K562 (cell line): Measurements from ENCODE around the gene SPEM1. TPM values are rescaled to one million over a fixed set of nuclear protein-coding genes. Genes with fewer than 3 reads are reported as not detected.

Experiments
- HLTF ChIP-seq: fragments of 450-650 bp; IDR thresholded peaks from 2 replicates; pipeline ENCODE4 v1.6.1; 2016
- RAD21 ChIP-seq, 2 experiments: fragments of 250-450 bp in 1 of 2; fragments of 450-650 bp in 1 of 2; sonication (Bioruptor Pico) in 1 of 2; formaldehyde crosslinking in 1 of 2; IDR thresholded peaks in 1 of 2; conservative IDR thresholded peaks in 1 of 2; 2 replicates each; pipeline versions ENCODE4 v1.4.0 to v1.8.0; 2020 to 2022; ENCODE audit warnings: mild to moderate bottlenecking in 2 of 2, moderate library complexity in 1 of 2
- ZKSCAN1 ChIP-seq: fragments of 150-350 bp; IDR thresholded peaks from 2 replicates; pipeline ENCODE4 v1.6.1; 2016; ENCODE audit warnings: low read depth, low read length
- ZNF830 ChIP-seq: fragments of 250-450 bp; sonication (Bioruptor Pico); IDR thresholded peaks from 2 replicates; pipeline ENCODE4 v1.5.0; 2021; ENCODE audit warnings: mild to moderate bottlenecking
- polyA plus RNA-seq, 8 experiments: library from polyadenylated mRNA; depleted of rRNA in 4 of 8; stranded (reverse) in 5 of 8; unstranded in 3 of 8; fragments of >200 nt; fragmentation: Nextera tagmentation in 2 of 8; fragmentation: Illumina TruSeq in 1 of 8; extraction: Ambion mirVana in 2 of 8; extraction: Trizol in 1 of 8; gene quantifications; 2 replicates each; pipeline versions ENCODE4 v1.2.1 to v1.2.3, GENCODE V29; 2011 to 2014; ENCODE audit warnings: inconsistent platforms in 1 of 8, missing spikeins in 1 of 8
- total RNA-seq, 7 experiments: library from RNA; depleted of rRNA in 6 of 7; stranded (reverse); fragments of >200 nt in 6 of 7; fragmentation: Illumina TruSeq in 2 of 7; extraction: Trizol in 2 of 7; gene quantifications; 2 replicates each; pipeline versions ENCODE4 v1.2.1 to v1.2.3, GENCODE V29; 2011 to 2021; ENCODE audit warnings: low replicate concordance in 1 of 7
- TF ChIP-seq, protein P1 (sequence below): sonication (generic); formaldehyde crosslinking; IDR thresholded peaks from 2 replicates; pipeline ENCODE4 v1.8.0; 2022; ENCODE audit warnings: mild to moderate bottlenecking, missing genetic modification reagents
- TF ChIP-seq, protein P2 (sequence below): fragments of 450-650 bp; IDR thresholded peaks from 2 replicates; pipeline ENCODE4 v1.6.1; 2016; ENCODE audit warnings: mild to moderate bottlenecking, moderate library complexity
- TF ChIP-seq, protein P3 (sequence below), 3 experiments: fragments of 200-800 bp in 1 of 3; fragments of 250-450 bp in 1 of 3; fragments of 450-650 bp in 1 of 3; sonication (Bioruptor Pico) in 1 of 3; sonication (Bioruptor generic) in 1 of 3; formaldehyde crosslinking in 1 of 3; IDR thresholded peaks; 2 replicates each; pipeline versions ENCODE4 v1.6.1 to v1.8.0; 2016 to 2022; ENCODE audit warnings: mild to moderate bottlenecking in 2 of 3, missing genetic modification characterization in 2 of 3, missing compliant biosample characterization in 1 of 3, moderate library complexity in 1 of 3

The SPEM1 gene
- total and polyA plus RNA-seq, 9 of the 15 experiments (the other 6 are each of a cell fraction or from before 2014, with no cell fraction given): not detected

DNA sequence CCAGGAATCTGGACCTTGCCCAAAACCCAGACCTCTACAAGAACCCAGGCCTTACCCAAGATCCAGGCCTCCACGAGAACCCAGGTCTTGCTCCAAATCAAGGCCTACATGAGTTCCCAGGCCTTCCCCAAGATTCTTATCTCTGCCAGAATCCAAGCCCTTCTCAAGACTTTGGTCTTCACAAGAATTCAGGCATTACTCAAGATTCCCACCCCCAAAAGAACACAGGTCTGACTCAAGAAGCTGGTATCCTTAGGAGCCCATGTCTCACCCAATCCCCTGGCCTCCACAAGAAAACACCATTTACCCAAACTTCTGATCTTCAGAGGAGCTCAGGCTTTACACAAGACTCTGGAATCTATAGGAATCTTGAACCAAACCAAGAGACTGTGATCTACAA, 11.1 kb downstream of the SPEM1 start (continued):
- TF ChIP-seq, protein P1, sequence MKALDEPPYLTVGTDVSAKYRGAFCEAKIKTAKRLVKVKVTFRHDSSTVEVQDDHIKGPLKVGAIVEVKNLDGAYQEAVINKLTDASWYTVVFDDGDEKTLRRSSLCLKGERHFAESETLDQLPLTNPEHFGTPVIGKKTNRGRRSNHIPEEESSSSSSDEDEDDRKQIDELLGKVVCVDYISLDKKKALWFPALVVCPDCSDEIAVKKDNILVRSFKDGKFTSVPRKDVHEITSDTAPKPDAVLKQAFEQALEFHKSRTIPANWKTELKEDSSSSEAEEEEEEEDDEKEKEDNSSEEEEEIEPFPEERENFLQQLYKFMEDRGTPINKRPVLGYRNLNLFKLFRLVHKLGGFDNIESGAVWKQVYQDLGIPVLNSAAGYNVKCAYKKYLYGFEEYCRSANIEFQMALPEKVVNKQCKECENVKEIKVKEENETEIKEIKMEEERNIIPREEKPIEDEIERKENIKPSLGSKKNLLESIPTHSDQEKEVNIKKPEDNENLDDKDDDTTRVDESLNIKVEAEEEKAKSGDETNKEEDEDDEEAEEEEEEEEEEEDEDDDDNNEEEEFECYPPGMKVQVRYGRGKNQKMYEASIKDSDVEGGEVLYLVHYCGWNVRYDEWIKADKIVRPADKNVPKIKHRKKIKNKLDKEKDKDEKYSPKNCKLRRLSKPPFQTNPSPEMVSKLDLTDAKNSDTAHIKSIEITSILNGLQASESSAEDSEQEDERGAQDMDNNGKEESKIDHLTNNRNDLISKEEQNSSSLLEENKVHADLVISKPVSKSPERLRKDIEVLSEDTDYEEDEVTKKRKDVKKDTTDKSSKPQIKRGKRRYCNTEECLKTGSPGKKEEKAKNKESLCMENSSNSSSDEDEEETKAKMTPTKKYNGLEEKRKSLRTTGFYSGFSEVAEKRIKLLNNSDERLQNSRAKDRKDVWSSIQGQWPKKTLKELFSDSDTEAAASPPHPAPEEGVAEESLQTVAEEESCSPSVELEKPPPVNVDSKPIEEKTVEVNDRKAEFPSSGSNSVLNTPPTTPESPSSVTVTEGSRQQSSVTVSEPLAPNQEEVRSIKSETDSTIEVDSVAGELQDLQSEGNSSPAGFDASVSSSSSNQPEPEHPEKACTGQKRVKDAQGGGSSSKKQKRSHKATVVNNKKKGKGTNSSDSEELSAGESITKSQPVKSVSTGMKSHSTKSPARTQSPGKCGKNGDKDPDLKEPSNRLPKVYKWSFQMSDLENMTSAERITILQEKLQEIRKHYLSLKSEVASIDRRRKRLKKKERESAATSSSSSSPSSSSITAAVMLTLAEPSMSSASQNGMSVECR (CRISPR knock-in tag): no peak
- TF ChIP-seq, protein P2, sequence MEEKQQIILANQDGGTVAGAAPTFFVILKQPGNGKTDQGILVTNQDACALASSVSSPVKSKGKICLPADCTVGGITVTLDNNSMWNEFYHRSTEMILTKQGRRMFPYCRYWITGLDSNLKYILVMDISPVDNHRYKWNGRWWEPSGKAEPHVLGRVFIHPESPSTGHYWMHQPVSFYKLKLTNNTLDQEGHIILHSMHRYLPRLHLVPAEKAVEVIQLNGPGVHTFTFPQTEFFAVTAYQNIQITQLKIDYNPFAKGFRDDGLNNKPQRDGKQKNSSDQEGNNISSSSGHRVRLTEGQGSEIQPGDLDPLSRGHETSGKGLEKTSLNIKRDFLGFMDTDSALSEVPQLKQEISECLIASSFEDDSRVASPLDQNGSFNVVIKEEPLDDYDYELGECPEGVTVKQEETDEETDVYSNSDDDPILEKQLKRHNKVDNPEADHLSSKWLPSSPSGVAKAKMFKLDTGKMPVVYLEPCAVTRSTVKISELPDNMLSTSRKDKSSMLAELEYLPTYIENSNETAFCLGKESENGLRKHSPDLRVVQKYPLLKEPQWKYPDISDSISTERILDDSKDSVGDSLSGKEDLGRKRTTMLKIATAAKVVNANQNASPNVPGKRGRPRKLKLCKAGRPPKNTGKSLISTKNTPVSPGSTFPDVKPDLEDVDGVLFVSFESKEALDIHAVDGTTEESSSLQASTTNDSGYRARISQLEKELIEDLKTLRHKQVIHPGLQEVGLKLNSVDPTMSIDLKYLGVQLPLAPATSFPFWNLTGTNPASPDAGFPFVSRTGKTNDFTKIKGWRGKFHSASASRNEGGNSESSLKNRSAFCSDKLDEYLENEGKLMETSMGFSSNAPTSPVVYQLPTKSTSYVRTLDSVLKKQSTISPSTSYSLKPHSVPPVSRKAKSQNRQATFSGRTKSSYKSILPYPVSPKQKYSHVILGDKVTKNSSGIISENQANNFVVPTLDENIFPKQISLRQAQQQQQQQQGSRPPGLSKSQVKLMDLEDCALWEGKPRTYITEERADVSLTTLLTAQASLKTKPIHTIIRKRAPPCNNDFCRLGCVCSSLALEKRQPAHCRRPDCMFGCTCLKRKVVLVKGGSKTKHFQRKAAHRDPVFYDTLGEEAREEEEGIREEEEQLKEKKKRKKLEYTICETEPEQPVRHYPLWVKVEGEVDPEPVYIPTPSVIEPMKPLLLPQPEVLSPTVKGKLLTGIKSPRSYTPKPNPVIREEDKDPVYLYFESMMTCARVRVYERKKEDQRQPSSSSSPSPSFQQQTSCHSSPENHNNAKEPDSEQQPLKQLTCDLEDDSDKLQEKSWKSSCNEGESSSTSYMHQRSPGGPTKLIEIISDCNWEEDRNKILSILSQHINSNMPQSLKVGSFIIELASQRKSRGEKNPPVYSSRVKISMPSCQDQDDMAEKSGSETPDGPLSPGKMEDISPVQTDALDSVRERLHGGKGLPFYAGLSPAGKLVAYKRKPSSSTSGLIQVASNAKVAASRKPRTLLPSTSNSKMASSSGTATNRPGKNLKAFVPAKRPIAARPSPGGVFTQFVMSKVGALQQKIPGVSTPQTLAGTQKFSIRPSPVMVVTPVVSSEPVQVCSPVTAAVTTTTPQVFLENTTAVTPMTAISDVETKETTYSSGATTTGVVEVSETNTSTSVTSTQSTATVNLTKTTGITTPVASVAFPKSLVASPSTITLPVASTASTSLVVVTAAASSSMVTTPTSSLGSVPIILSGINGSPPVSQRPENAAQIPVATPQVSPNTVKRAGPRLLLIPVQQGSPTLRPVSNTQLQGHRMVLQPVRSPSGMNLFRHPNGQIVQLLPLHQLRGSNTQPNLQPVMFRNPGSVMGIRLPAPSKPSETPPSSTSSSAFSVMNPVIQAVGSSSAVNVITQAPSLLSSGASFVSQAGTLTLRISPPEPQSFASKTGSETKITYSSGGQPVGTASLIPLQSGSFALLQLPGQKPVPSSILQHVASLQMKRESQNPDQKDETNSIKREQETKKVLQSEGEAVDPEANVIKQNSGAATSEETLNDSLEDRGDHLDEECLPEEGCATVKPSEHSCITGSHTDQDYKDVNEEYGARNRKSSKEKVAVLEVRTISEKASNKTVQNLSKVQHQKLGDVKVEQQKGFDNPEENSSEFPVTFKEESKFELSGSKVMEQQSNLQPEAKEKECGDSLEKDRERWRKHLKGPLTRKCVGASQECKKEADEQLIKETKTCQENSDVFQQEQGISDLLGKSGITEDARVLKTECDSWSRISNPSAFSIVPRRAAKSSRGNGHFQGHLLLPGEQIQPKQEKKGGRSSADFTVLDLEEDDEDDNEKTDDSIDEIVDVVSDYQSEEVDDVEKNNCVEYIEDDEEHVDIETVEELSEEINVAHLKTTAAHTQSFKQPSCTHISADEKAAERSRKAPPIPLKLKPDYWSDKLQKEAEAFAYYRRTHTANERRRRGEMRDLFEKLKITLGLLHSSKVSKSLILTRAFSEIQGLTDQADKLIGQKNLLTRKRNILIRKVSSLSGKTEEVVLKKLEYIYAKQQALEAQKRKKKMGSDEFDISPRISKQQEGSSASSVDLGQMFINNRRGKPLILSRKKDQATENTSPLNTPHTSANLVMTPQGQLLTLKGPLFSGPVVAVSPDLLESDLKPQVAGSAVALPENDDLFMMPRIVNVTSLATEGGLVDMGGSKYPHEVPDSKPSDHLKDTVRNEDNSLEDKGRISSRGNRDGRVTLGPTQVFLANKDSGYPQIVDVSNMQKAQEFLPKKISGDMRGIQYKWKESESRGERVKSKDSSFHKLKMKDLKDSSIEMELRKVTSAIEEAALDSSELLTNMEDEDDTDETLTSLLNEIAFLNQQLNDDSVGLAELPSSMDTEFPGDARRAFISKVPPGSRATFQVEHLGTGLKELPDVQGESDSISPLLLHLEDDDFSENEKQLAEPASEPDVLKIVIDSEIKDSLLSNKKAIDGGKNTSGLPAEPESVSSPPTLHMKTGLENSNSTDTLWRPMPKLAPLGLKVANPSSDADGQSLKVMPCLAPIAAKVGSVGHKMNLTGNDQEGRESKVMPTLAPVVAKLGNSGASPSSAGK: no peak
- TF ChIP-seq HLTF (no peak), ZKSCAN1 (no peak), RAD21 (CRISPR knock-in tag; conservative IDR thresholded peaks at IDR 0.05 in 1 of 2, IDR thresholded peaks at IDR 0.05 in 1 of 2) (no peak), ZNF830 (CRISPR knock-in tag) (no peak)
- TF ChIP-seq, protein P3, sequence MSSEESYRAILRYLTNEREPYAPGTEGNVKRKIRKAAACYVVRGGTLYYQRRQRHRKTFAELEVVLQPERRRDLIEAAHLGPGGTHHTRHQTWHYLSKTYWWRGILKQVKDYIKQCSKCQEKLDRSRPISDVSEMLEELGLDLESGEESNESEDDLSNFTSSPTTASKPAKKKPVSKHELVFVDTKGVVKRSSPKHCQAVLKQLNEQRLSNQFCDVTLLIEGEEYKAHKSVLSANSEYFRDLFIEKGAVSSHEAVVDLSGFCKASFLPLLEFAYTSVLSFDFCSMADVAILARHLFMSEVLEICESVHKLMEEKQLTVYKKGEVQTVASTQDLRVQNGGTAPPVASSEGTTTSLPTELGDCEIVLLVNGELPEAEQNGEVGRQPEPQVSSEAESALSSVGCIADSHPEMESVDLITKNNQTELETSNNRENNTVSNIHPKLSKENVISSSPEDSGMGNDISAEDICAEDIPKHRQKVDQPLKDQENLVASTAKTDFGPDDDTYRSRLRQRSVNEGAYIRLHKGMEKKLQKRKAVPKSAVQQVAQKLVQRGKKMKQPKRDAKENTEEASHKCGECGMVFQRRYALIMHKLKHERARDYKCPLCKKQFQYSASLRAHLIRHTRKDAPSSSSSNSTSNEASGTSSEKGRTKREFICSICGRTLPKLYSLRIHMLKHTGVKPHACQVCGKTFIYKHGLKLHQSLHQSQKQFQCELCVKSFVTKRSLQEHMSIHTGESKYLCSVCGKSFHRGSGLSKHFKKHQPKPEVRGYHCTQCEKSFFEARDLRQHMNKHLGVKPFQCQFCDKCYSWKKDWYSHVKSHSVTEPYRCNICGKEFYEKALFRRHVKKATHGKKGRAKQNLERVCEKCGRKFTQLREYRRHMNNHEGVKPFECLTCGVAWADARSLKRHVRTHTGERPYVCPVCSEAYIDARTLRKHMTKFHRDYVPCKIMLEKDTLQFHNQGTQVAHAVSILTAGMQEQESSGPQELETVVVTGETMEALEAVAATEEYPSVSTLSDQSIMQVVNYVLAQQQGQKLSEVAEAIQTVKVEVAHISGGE (CRISPR knock-in tag; IDR thresholded peaks at IDR 0.05): no peak
